ENCODE data around the gene NTMT1.

The NTMT1 gene

GRCh38 chr9:129682381-129682780 is 56.4 kb downstream of the NTMT1 start:
- no peak for DNase-seq

GRCh38 chr9:129685220-129685932 is 59.4 kb downstream of the NTMT1 start:
- DNase-seq = no peak
